Fibroblast of skin of abdomen (primary cell): ENCODE measurements around the gene KAZN.

ENCODE experiments used
- DNase-seq: peaks from one replicate; pipeline ENCODE4 v3.0.0-alpha.2; 2013

KAZN gene

DNA sequence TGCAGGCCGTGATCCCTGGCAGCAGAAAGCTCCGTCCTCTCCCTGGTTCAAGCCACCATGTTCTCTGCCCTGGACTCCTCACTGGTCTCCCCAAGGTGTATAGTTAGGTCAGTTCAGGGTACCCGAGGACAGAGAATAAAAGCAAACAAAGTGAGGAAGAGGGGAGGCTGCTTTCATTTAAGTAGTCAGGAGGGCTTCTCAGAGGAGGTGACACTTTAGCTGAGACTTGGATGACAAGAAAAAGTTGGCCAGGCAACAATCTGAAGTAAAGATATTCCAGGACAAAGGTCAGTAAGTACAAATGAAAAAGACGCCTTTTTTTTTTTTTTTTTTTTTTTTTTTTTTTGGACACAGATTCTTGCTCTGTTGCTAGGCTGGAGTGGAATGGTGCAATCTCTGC lies 297.2 kb downstream of the KAZN start:
- no peak for DNase-seq

DNA sequence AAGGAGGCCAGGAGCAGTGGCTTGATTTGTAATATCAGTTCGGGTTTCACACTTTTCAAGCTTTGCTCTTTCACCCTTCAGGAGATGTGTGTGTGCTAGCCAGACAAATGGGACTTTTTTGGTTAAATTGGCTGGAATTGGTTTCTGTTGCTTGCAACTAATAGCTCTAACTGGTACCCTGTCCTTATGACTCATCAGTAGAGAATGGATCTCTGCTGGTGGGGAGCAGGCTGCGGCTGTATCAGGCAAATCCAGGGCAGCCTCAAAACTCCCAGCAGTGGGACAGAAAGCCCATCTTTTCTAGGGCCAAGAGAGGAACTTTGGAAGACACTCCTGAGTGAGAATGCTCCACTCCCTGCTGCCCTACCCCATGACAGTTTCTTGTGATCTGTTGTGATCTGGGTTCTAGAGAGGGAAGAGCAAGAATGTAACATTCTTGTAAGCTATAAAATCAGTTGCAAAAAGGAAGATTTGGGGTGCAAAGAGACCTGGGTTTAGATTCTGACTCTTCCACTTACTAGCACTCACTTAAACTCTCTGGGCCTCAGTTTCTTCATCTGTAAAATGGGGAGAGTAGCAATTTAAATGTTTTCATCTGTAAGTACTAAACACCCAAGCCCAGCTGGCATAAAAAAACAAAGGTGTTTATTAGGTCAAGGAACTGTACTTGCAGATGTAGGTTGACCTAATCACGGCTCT lies 298.0 kb downstream of the KAZN start:
- DNase-seq = peak; percentile 23

DNA sequence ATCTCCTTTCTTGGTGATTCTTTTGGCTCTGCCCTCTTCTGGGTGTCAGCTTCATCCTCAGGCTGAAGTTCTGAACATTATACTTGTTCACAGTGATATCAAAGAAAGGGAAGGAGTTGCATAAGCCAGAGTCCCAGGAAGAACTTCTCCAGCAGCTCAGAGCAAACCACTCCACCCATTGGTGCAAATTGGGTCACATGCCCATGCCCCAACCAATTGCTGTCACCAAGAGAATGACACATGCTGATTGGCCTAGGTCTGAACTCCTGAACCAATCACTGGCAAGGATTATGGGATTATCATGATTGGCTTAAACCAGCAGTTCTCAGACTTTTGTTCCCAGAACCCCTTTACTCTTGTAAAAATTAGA lies 298.6 kb downstream of the KAZN start:
- DNase-seq = peak; percentile 8

DNA sequence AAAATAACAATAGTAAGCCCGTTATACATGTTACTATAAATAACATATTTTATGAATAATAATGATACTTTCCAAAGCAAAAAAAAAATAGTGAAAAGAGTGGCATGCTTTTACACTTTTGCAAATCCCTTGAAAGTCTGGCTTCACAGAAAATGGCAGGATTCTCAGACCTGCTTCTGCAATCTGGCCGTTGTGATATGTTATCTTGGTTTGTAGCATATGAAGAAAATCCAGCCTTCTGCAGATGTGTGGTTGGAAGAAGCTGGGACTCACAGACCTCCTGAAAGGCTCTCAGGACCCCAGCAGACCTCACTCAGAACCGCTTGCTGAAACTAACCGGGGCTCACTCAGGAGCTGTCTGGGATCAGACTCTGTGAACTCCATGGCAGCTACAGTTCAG lies 299.1 kb downstream of the KAZN start:
- DNase-seq = no peak

DNA sequence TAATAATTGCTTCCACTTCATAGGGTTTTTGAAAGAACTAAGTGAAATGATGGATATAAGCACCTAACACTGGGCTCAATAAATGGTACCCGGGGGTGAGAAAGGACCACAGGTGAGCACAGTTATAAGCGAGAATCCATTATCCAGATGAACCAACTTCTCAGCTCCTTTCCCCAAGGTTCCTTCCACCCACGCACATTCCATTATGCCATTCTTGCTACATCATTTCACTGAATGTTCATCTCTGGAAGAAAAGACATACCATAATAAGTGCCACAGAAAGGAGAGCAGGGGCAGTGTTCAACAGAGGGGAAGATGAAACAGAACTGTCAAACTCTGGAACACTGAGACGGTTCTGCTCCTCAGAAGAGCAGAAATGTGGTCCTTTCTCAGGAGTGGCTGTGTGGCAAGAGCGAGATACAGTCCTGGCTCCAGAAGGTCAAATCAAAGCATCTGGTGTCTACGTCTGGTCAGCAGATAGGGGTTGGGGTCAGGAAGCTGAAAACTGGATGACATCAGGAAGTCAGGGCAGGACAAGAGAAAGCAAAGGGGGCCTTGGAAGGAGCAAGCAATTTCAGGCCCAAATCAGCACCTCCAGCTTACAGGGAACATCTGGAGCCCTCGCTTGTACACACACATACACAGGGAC lies 299.6 kb downstream of the KAZN start:
- DNase-seq = no peak

DNA sequence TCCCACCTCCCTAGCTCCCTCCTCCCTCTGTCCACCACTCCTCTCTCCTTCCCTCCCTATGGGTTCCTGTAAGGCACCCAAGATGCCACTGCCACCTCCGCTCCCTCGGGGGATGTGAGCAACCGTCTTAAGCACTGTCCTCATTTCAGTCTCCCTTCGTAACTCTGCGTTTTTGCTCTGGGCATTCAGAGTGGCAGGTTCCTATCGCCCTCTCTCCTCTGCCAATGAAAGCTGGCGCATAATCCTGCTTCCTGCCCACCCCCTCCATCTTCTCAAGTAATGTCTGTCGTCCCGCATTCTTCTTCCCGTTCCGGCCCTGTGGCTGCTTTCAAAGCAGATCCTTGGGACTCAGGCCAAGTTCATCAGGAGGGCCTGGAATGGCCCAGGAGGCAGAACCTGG lies 301.2 kb downstream of the KAZN start:
- DNase-seq = no peak

DNA sequence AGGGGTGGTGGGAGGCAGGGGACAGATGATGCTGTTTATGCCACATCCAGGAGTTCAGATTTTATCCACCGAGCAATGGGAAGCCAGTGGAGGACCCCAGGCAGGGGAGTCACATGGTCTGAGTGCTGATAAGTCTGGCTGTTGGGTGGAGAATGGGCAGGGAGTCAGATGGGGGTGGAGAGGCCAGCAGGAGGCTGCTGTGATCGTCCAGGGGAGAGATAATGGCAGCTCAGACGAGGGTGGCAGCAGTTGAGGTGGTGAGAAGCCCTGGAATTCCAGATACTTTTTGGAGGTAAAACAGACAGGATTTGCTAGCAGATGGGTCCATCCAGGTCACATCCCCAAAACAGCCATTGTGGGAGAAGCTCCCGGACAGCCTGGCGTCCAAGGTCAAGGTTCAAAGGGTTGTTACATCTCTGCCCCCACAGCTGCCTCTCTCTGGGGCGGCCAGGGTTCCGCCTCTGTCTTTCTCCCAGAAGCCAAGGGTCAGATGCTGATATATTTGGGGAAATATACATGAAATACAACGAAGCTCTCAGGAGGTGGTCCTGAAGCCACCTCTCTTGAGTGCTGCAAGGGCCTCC lies 303.0 kb downstream of the KAZN start:
- DNase-seq = no peak

DNA sequence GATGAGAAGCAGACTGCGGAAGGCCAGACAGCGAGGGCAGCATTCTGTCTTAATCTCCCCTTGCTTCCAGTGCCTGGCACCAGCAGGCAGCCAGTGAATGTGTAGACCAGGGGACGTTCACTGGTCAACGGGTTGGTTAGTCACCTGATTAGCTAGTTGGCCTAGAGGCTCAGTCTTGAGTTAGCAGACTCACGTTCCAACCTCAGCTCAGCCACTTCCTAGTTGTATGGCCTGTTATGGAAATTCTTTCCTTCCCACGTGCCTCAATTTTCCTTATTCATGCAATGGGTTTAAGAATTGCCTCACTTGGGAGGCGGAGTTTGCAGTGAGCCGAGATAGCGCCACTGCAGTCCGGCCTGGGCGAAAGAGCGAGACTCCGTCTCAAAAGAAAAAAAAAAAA lies 305.4 kb downstream of the KAZN start:
- no peak for DNase-seq

DNA sequence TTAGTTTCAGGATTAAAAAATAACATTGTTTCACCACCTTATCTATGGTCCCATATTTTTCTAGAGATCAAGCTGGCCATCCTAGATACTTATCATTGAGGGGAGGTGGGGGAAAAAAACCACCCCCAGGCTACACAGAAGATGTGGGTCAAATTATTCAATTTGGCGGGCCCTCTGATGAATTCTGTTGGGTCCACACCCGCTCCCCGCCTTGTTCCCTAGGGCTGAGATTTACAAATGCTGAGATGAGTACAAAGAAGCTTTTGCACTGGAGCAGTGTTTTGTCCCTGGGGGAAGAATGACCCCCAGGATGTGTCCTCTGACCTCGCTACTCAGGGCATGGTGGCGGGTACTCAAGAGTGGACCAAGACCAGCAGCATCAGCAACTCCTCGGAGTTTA lies 308.2 kb downstream of the KAZN start:
- no peak for DNase-seq

DNA sequence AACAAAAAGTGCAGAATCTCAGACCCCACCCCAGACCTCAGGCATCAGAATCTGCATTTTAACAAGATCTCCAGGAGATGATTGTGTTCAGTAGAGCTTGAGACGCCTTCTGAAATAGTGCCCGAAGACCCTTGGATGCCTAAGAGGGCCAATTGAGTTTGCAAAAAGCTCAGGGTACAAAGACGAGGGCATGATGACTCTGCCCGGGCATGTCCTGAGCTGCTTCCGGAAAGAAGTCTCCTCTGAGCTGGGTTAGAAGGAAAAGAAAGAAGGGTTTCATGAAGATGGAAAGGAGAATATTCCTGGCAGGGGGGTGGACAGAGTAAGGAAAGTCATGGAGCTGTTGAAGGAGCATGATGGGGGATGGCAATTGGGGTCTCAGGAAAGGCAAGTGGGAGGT lies 308.9 kb downstream of the KAZN start:
- no peak for DNase-seq

DNA sequence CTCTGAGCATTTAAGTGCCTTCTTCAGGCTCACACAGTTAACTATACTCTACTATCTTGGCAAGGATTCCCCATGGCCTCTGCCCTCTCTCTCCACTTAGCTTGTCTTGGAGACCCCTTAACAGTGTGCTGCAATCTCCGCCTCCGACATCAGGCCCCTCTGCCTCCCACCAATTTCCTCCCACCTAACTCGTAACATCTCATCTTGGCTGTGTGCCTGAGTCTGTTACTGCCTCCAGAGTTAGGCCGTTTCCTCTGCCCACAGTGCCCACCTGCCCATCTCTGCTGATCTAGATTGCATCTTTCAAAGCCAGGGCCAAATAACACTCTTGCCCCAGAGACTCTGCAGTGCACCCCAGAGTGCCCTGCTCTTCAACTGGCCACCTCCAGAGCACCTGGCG lies 310.8 kb downstream of the KAZN start:
- no peak for DNase-seq

DNA sequence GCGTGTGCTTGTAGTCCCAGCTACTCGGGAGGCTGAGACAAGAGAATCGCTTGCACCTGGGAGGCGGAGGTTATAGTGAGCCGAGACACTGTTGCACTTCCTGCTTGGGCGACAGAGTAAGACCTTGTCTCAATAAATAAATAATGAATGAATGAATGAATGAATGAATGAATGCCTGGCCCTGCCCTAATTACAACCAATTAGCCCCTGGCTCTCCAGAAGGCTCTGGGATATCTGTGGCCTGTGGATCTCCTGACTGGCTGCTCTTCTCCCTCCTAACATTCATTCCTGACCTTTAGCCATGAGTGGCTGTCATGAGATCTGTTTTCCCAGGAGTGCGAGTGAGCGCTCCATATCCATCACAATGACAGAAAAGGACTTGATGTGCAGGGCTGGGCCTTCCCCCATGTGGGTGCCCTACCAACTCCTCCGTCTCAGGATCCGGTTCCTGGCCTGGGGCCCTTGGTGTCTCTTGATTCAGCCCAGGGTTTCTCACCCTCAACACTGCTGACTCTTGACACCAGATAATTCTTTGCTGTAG lies 311.5 kb downstream of the KAZN start:
- no peak for DNase-seq

DNA sequence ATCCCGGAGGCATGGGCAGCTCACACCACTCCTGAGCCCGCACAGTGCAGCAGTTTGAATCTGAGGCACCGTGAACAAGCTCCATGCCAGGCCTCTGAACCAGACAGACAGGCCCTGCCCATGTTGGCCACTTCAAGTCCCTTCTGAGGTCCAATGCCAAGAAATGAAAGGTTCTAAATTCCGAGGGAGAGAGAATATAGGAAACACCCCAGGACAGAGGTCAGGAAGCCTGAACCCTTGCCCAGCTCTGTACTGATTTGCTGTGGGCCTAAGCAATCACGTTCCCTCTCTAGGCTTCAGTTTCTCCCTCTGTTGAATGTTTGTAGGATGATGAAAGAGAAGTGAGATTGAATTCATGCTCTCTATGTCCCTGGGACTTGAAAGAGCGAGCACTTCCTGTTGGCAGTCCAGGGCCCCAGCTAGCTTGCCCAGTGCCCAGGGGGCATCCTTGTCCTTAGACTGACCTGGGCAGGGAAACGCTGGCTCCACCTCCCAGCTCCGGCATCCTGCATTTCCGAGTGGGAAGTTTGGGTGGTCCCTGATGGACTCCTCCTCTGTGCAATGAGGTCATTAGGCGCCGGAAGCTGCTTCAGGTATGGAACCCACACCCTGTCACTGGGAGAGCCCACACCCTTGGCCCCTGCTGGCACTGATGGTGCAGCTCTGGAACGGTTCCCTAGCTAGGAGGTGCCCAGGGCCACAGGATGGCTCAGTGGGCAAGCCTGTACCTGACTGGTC lies 312.7 kb downstream of the KAZN start:
- DNase-seq = no peak

DNA sequence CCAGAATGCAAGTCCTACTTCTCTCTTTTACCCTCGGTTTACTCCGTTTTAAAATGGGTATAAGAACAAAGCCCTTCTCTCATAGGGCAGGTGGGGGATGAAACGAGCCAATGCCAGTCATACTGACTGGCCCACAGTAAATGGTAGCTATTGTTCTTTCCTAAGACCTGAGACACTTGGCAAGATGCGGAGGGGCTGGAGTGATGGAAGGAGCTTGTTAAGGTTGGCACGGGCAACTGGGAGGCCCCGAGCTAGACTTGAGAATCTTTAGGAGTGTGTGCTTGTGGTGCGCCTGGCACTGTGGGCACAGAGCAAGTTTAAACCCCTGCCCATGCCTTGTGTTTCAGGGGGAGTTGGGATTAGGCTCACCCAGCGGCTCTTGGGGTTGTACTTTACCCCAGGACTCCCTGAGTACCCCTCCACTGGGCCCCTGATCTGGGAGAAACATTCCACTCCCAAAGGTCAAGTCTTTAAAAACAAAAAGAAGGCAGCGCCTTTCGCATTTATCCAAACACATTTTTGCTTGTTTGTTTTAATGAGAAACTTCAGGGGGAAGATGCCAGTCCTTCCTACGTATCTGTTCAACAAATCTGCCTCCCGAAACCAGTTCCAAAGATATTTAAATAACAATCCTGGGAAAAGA lies 314.5 kb downstream of the KAZN start:
- no peak for DNase-seq

DNA sequence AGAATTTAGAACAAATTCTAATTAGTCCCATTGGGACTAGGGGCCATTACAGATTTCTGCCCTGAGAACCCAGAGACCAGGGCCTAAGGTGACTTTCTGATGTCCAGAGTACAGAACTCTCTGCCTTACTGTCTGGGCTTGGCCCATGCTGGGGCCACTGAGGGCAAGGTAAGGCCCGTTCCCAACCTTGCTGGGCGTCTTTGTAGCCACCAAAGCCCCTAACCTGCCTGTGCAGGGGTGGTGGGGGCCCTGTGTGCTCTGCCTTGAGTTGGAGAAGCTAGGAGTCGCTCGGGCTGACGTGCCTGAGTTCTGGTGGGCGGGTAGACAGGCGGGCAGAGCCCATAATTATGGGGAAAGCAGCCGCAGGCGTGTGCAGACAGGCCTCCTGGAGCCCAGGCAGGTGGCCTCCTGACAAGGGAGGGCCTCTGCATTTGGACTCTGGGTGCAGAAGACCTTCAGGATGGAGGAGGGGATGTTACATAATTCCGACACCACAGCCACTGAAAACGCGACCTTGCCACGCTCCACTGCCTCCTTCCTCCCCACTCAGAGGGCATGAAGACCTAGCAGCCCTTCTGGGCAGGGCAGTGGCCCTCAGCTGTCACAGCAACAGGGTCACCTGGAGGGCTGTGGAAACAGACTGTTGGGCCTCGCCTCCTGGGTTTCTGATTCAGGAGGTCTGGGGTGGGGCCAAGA lies 315.1 kb downstream of the KAZN start:
- no peak for DNase-seq

DNA sequence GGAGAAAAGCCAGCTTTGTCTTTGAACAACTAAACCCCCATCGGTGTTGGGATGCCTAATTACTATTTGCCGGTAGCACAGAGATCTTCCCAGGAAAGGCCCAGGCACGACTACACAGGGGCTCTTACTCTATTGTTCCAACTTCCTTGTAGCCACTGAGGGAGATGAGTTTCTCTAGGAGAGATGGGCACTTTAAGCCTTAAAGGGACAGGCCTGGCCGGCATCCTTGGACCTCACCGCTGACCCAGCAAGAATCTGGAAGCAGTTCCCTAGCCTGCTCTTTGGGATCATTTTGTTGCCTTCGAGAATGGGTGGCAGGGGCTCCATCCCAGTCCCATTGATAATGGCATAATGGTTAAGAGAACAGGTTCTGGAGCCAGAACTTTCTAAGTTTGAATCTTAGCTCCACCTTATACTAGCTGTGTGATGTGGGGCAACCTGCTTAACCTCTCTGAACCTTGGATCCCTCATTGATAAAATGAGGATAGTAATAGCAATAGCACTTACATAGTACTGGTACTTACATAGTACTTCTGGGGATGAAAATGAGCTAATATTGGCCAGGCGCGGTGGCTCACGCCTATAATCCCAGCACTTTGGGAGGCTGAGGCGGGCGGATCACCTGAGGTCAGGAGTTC lies 316.0 kb downstream of the KAZN start:
- DNase-seq = no peak

DNA sequence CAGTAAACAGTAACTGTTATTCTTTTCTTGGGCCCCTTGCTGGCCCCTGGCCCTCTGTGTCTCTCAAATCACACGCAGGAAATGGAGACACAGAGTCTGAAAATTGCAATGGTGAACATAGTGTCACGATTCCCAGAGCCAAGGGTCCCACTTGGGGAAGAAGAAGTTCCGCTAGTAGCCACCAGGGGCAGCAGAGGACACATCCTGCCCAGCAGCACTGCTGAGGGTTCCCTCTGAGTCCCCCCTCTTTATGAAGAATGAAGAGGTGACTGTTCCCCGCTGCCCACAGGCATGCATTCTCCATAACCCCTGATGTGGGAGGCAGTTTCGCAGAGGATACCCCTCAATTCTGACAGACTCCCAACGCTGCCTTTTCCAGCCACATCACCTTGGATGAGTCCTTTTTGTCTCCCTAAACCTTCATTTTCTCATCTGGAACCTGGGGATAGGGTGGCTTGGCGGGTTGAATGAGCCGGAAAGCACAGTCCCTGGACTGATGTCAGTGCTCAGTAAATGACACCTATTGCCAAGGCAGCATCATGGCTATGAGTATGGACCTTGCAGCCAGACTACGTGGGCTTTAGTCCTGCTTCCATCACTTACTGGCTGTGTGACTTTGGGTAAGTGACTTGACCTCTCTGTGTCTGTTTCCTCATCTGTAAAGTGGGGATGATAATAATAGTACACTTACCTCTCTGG lies 317.0 kb downstream of the KAZN start:
- peak; percentile 36 for DNase-seq

DNA sequence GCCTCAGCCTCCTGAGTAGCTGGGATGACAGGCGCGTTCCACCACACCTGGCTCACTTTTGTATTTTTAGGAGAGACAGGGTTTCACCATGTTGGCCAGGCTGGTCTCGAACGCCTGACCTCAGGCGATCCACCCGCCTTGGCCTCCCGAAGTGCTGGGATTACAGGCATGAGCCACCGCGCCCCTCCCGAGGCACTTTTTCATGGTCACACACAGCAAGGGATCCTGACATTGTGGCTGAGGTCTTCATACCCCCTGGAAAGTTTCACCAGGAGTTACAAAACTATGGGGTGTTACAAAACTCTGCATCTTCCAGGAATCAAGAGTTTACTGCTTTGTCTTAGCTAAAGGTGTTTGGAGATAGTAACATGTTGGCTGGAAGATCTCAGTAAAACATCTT lies 320.8 kb downstream of the KAZN start:
- no peak for DNase-seq

DNA sequence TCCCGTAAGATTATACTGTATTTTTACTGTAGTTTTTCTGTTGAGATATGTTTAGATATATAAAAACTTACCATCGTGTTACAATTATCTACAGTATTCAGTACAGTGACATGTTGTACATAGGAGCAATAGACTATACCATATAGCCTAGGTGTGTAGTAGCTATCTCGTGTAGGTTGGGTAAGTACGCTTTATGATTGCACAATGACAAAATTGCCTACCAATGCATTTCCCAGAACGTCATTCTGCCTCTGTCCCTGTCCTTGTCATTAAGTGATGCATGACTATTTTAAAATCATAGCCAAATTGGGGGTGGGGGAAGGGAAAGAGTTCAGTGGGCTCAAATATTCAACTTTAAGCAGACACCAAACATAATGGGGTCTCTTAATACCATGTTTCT lies 321.3 kb downstream of the KAZN start:
- no peak for DNase-seq

DNA sequence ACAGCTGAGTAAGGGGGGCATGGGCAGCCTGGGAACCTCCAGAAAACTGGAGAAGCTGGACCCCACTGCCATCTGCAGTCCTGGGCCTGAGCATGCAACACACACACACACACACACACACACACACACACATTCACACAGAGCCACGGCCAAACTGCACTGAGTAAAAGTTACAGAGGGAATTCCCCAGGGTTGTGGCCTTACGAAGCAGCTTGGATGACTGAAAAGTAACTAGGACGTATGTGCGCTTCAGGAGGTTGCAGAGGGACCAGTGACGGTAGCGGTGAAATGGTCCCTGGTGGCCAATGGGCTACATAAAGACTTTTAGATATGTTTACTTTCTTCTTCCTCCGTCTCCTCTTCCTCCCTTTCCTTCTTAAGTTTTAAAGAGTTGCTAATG lies 322.6 kb downstream of the KAZN start:
- no peak for DNase-seq
